ENCODE data around the gene TESK2. TPM values are rescaled to one million over a fixed set of nuclear protein-coding genes. Genes with fewer than 3 reads are reported as not detected.

TESK2 gene
- polyA plus RNA-seq, 1 of the 3 experiments (the other 2 are of a cell fraction), result 1.3 TPM

DNA sequence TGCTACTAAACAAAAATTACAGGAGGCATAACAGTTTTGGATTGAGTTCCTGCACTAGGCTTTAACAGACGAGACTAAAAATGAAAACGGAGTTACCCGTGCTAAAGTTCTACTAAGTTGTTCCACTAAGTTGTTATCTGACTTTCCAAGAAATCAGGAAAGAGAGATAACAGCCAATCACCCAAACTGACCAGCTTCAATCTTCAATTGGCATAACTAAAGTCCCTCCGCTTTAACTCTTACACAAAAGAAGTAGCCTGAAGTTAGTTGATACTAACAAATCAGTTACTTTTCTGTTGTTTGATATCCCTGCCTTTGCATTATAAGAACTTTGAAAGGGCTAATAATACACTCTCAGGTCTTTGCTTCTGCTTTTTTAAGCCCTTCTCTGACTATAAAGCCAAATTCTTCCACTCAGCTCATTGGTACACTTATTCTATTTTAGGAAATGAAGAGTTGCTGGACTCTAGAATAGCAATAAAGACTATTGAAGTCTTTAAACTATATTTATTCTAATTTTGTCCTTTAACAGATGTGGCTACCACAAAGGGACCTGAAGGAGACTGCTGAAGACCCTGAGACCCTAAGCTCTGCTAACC, 61.3 kb downstream of the TESK2 start:
- Histone ChIP-seq H3K9ac (no peak overlapping the region), H3K4me1 (ENCODE audit: control insufficient read depth in 1 of 2, insufficient read depth in 2 of 2, low read depth in 1 of 2, low read length in 1 of 2) (no peaks in the 10 kb centered on the region), H3K79me2 (ENCODE audit: insufficient read depth) (no peaks in the 10 kb centered on the region), H3K27me3 (ENCODE audit: insufficient read depth) (no peaks in the 10 kb centered on the region), H3K9me2 (no peaks in the 10 kb centered on the region), H3K36me3 (replicated peaks in 1 of 2; ENCODE audit: control insufficient read depth in 1 of 2, insufficient read depth in 2 of 2, low read length in 1 of 2) (no peaks in the 10 kb centered on the region), H3F3A (replicated peaks; ENCODE audit: insufficient read depth) (no peaks in the 10 kb centered on the region), H2AFZ (ENCODE audit: low read depth) (no peak overlapping the region), H3K4me2 (no peak overlapping the region), H3K9me3 (no peaks in the 10 kb centered on the region), H3K27ac (ENCODE audit: low read depth in 2 of 2, low read length in 1 of 2) (no peak overlapping the region), H3K4me3 (ENCODE audit: low read depth in 2 of 2, low read length in 1 of 2) (no peak overlapping the region), H4K20me1 (ENCODE audit: insufficient read depth) (no peaks in the 10 kb centered on the region)
- TF ChIP-seq RFX5 (IDR thresholded peaks at IDR 0.05; ENCODE audit: low read length) (no peak), RAD21 (IDR thresholded peaks at IDR 0.05; ENCODE audit: low read length) (no peak), YY1 (IDR thresholded peaks at IDR 0.05; ENCODE audit: low read depth) (no peak), ELF1 (IDR thresholded peaks at IDR 0.05) (no peak), TAF1 (IDR thresholded peaks at IDR 0.05; ENCODE audit: borderline replicate concordance, low read depth, low read length) (no peak), EP300 (IDR thresholded peaks at IDR 0.05; ENCODE audit: borderline replicate concordance in 1 of 2, low read depth in 1 of 2, low read length in 1 of 2) (no peak), EZH2phosphoT487 (IDR thresholded peaks at IDR 0.05; ENCODE audit: borderline replicate concordance, low read depth) (no peak), TEAD4 (IDR thresholded peaks at IDR 0.05; ENCODE audit: borderline replicate concordance, insufficient read depth) (no peak), RCOR1 (IDR thresholded peaks at IDR 0.05; ENCODE audit: low read length) (no peak)
- TF ChIP-seq, protein P1, sequence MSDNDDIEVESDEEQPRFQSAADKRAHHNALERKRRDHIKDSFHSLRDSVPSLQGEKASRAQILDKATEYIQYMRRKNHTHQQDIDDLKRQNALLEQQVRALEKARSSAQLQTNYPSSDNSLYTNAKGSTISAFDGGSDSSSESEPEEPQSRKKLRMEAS (IDR thresholded peaks at IDR 0.05; ENCODE audit: low read depth), result no peak
- CTCF ChIA-PET, result interaction anchor here (1.5 kb wide), 1 partner anchor 63 kb away, joined by 5 read pairs; no protein-coding TSS in a partner anchor
- POLR2A ChIA-PET, result no interaction called here
- DNase-seq, result no peak
- WGBS (ENCODE audit: low lambda C conversion rate), result 56% methylated on average over 4 of the region's 4 CpGs

DNA sequence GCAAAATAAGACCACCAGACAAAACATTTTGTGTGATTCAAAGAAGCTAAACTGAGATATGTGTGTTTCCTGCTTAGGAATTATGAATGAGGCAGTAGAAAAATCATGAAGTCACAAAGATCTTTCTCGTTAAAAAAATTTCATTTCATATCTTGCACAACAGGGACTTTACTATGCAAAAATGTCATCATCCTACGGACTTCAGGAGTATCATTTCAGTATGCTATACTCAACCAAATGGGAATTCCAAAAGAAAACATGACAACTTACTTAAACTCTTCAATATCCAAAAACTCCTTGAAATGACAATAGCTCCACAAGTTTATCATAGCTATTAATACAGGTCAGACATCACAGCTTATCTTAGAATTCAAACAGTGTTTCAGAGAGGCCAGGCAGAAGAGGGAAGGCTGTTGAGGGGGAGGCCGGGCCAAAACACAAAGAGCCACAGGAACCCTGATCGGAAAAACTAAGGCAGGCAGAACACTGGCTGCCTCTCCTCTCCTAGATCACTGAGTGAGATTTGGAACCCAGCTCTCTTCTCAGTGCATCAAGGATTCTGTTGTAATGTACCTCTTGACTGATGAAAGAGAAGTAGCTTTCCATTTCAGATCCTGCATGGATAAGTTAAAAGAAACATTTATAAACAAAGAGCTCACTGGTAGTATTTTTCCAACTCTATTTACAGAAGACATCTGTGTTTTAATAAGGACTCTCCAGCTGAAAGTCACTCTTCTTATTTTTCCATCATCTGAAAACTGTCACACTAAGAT, 66.9 kb downstream of the TESK2 start:
- no peaks in the 10 kb centered on the region for H3K9me2 ChIP-seq
- TF ChIP-seq, protein P2, sequence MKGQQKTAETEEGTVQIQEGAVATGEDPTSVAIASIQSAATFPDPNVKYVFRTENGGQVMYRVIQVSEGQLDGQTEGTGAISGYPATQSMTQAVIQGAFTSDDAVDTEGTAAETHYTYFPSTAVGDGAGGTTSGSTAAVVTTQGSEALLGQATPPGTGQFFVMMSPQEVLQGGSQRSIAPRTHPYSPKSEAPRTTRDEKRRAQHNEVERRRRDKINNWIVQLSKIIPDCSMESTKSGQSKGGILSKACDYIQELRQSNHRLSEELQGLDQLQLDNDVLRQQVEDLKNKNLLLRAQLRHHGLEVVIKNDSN (IDR thresholded peaks at IDR 0.05; ENCODE audit: borderline replicate concordance, low read depth), result no peak
- no peak for TF ChIP-seq FOSL2 (IDR thresholded peaks at IDR 0.05; ENCODE audit: borderline replicate concordance, low read depth)
- TF ChIP-seq GABPA (IDR thresholded peaks at IDR 0.05; ENCODE audit: low read depth), result no peak
- TF ChIP-seq, protein P3, sequence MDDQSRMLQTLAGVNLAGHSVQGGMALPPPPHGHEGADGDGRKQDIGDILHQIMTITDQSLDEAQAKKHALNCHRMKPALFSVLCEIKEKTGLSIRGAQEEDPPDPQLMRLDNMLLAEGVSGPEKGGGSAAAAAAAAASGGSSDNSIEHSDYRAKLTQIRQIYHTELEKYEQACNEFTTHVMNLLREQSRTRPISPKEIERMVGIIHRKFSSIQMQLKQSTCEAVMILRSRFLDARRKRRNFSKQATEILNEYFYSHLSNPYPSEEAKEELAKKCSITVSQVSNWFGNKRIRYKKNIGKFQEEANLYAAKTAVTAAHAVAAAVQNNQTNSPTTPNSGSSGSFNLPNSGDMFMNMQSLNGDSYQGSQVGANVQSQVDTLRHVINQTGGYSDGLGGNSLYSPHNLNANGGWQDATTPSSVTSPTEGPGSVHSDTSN (IDR thresholded peaks at IDR 0.05), result no peak
- TF ChIP-seq, protein P4, sequence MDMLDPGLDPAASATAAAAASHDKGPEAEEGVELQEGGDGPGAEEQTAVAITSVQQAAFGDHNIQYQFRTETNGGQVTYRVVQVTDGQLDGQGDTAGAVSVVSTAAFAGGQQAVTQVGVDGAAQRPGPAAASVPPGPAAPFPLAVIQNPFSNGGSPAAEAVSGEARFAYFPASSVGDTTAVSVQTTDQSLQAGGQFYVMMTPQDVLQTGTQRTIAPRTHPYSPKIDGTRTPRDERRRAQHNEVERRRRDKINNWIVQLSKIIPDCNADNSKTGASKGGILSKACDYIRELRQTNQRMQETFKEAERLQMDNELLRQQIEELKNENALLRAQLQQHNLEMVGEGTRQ (IDR thresholded peaks at IDR 0.05; ENCODE audit: borderline replicate concordance, low read depth, low read length), result no peak
- no peak for TF ChIP-seq RFX5 (IDR thresholded peaks at IDR 0.05; ENCODE audit: low read length)
- no peak for TF ChIP-seq RAD21 (IDR thresholded peaks at IDR 0.05; ENCODE audit: low read length)
- TF ChIP-seq RXRA (IDR thresholded peaks at IDR 0.05; ENCODE audit: borderline replicate concordance, low read depth), result no peak
- no peak for TF ChIP-seq GATA2 (CRISPR knock-in tag; IDR thresholded peaks at IDR 0.05)
- ChIA-PET CTCF (interaction anchor here (0.6 to 1.4 kb wide), 6 partner anchors 8 to 429 kb away, joined by 3 read pairs; no protein-coding TSS in a partner anchor), POLR2A (no interaction called here)
- WGBS (ENCODE audit: low lambda C conversion rate), result 76% methylated on average over 4 of the region's 4 CpGs
- no peaks in the 10 kb centered on the region for H3K27me3 ChIP-seq (ENCODE audit: insufficient read depth)
- H3K79me2 ChIP-seq (ENCODE audit: insufficient read depth), result no peaks in the 10 kb centered on the region
- DNase-seq, result no peak
- no peak overlapping the region for H2AFZ ChIP-seq (ENCODE audit: low read depth)
- no peaks in the 10 kb centered on the region for H3K4me1 ChIP-seq (ENCODE audit: control insufficient read depth in 1 of 2, insufficient read depth in 2 of 2, low read depth in 1 of 2, low read length in 1 of 2)
- no peak overlapping the region for H3K4me3 ChIP-seq (ENCODE audit: low read depth in 2 of 2, low read length in 1 of 2)
- no peak overlapping the region for H3K4me2 ChIP-seq
- H3K9me3 ChIP-seq, result no peaks in the 10 kb centered on the region
- no peaks in the 10 kb centered on the region for H3K36me3 ChIP-seq (replicated peaks in 1 of 2; ENCODE audit: control insufficient read depth in 1 of 2, insufficient read depth in 2 of 2, low read length in 1 of 2)
- H3F3A ChIP-seq (replicated peaks; ENCODE audit: insufficient read depth), result no peaks in the 10 kb centered on the region
- no peak overlapping the region for H3K9ac ChIP-seq
- H3K27ac ChIP-seq (ENCODE audit: low read depth in 2 of 2, low read length in 1 of 2), result no peak overlapping the region
- no peaks in the 10 kb centered on the region for H4K20me1 ChIP-seq (ENCODE audit: insufficient read depth)
